Keratinocyte (primary cell): ENCODE data around the gene LFNG. TPM values are rescaled to one million over a fixed set of nuclear protein-coding genes. Genes with fewer than 3 reads are reported as not detected.

Source experiments
- DNase-seq: peaks from one replicate; pipeline ENCODE4 v3.0.0-alpha.2; 2011; ENCODE audit warnings: low read depth, missing footprints, low spot score
- FAIRE-seq: peaks from 2 replicates; lab custom pipeline; 2011; peaks lifted over from hg19 to GRCh38; lab: Jason Lieb, UNC
- H2AFZ ChIP-seq: 2 replicates; pipeline ENCODE4 v1.6.0; 2012; ENCODE audit warnings: low read length, control low read depth, inconsistent platforms; ENCODE audit not compliant: control insufficient read depth
- H3K27ac ChIP-seq: 2 replicates; pipeline ENCODE4 v1.5.1; 2011; ENCODE audit warnings: low read length; ENCODE audit not compliant: control insufficient read depth, insufficient read depth
- H3K27me3 ChIP-seq: 3 replicates; pipeline ENCODE4 v1.6.0; 2011; ENCODE audit warnings: low read length; ENCODE audit not compliant: control insufficient read depth, insufficient read depth; ENCODE audit errors: extremely low read depth
- H3K36me3 ChIP-seq, 2 experiments: 2 replicates in 1 of 2; 3 replicates in 1 of 2; pipeline ENCODE4 v1.5.1; 2011; ENCODE audit warnings: low read length in 2 of 2, mild to moderate bottlenecking in 1 of 2; ENCODE audit not compliant: control insufficient read depth in 2 of 2, insufficient read depth in 2 of 2; ENCODE audit errors: extremely low read depth in 1 of 2
- H3K4me1 ChIP-seq: 3 replicates; pipeline ENCODE4 v1.5.1; 2011; ENCODE audit warnings: low read length; ENCODE audit not compliant: control insufficient read depth, insufficient read depth; ENCODE audit errors: extremely low read depth
- H3K4me2 ChIP-seq: 3 replicates; pipeline ENCODE4 v1.6.0; 2011; ENCODE audit warnings: low read depth, low read length; ENCODE audit not compliant: control insufficient read depth, insufficient read depth; ENCODE audit errors: extremely low read depth
- H3K4me3 ChIP-seq, 3 experiments: fragments of 200-600 bp in 1 of 3; sonication (generic) in 1 of 3; 2 replicates in 2 of 3; 3 replicates in 1 of 3; pipeline ENCODE4 v1.5.1; 2011 to 2016; ENCODE audit warnings: low read length in 3 of 3, mild to moderate bottlenecking in 3 of 3, control low read depth in 2 of 3, inconsistent platforms in 1 of 3, low read depth in 1 of 3, mixed read lengths in 1 of 3, mixed run types in 1 of 3, moderate library complexity in 1 of 3; ENCODE audit not compliant: control insufficient read depth in 2 of 3, insufficient read depth in 2 of 3; ENCODE audit errors: extremely low read depth in 1 of 3
- H3K79me2 ChIP-seq: 2 replicates; pipeline ENCODE4 v1.6.0; 2012; ENCODE audit warnings: low read length; ENCODE audit not compliant: control insufficient read depth, insufficient read depth
- H3K9ac ChIP-seq: 3 replicates; pipeline ENCODE4 v1.6.0; 2011; ENCODE audit warnings: low read length; ENCODE audit not compliant: control insufficient read depth, insufficient read depth; ENCODE audit errors: extremely low read depth
- H3K9me1 ChIP-seq: 3 replicates; pipeline ENCODE4 v1.6.0; 2011; ENCODE audit warnings: low read length; ENCODE audit not compliant: control insufficient read depth, insufficient read depth; ENCODE audit errors: extremely low read depth
- H3K9me3 ChIP-seq: 2 replicates; pipeline ENCODE4 v1.5.1; 2012; ENCODE audit warnings: low read depth, low read length; ENCODE audit not compliant: control insufficient read depth
- H4K20me1 ChIP-seq: 3 replicates; pipeline ENCODE4 v1.6.0; 2011; ENCODE audit warnings: low read length; ENCODE audit not compliant: control insufficient read depth, insufficient read depth; ENCODE audit errors: extremely low read depth
- EZH2 ChIP-seq: IDR thresholded peaks from one replicate; pipeline ENCODE4 v1.6.1; 2012; ENCODE audit warnings: inconsistent platforms, mild to moderate bottlenecking, low read length, moderate library complexity
- dilution Hi-C: fragments of 300-500 bp; cut with MboI; formaldehyde crosslinking; loops from one replicate; pipeline ENCODE4 v1.7.0; 2020; ENCODE audit warnings: low sequenced_read_pairs; ENCODE audit not compliant: extremely low pct_ligation_motif_present
- polyA plus RNA-seq, 5 experiments: library from polyadenylated mRNA; depleted of rRNA in 3 of 5; stranded (reverse) in 3 of 5; stranded (forward) in 1 of 5; unstranded in 1 of 5; fragments of >200 nt; gene quantifications; 1 replicate in 1 of 5; 2 replicates in 3 of 5; 3 replicates in 1 of 5; pipeline versions ENCODE4 v1.2.1 to v1.2.3, GENCODE V29; 2011 to 2012; ENCODE audit warnings: missing spikeins in 2 of 5, low read depth in 1 of 5, low replicate concordance in 1 of 5
- TF ChIP-seq, protein P1 (sequence below), 3 experiments: IDR thresholded peaks in 1 of 3; conservative IDR thresholded peaks in 1 of 3; optimal IDR thresholded peaks in 1 of 3; 2 replicates in 2 of 3; 3 replicates in 1 of 3; pipeline versions ENCODE3 to v1.5.1; 2011; ENCODE audit warnings: low read length in 3 of 3, mild to moderate bottlenecking in 3 of 3, moderate library complexity in 2 of 3, control low read depth in 1 of 3, inconsistent platforms in 1 of 3; ENCODE audit not compliant: insufficient read depth in 2 of 3; ENCODE audit errors: extremely low read depth in 1 of 3

The LFNG gene
- polyA plus RNA-seq, 1 donor (not counting 4 experiments of a cell fraction or from before 2014, with no cell fraction given): 17.7 TPM

DNA sequence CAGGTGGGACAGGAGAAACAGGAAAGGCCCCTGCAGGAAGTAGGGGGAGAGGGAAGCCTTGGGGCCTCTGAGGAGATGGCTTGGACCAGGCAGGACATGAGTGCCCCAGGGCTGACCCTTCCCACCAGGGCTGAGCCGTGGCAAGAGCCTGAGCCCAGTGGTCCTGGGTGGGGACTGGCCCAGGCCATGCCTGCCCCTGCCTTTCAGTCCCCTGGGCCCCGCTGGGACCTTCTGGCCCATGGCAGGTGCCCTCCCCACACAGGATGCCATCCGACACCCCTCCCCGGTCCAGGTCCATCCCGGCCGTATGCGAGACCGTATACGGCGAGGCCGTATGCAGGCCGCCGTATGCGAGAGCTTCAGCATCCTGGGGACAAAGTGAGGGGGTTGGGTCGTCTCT, 45.4 kb upstream of the LFNG start:
- Histone ChIP-seq H3K79me2 (no peaks in the 10 kb centered on the region), H3K9me3 (no peaks in the 10 kb centered on the region), H3K36me3 (no peaks in the 10 kb centered on the region), H4K20me1 (no peaks in the 10 kb centered on the region), H2AFZ (no peak overlapping the region), H3K27ac (no peak overlapping the region), H3K4me2 (no peak overlapping the region), H3K27me3 (peaks cover 17% of the 10 kb centered on the region), H3K4me3 (no peak overlapping the region), H3K9me1 (no peaks in the 10 kb centered on the region), H3K4me1 (peaks cover 9% of the 10 kb centered on the region), H3K9ac (no peak overlapping the region)
- dilution Hi-C loops: no loop called here
- DNase-seq (no peak), FAIRE-seq (no peak)
- TF ChIP-seq, protein P1, sequence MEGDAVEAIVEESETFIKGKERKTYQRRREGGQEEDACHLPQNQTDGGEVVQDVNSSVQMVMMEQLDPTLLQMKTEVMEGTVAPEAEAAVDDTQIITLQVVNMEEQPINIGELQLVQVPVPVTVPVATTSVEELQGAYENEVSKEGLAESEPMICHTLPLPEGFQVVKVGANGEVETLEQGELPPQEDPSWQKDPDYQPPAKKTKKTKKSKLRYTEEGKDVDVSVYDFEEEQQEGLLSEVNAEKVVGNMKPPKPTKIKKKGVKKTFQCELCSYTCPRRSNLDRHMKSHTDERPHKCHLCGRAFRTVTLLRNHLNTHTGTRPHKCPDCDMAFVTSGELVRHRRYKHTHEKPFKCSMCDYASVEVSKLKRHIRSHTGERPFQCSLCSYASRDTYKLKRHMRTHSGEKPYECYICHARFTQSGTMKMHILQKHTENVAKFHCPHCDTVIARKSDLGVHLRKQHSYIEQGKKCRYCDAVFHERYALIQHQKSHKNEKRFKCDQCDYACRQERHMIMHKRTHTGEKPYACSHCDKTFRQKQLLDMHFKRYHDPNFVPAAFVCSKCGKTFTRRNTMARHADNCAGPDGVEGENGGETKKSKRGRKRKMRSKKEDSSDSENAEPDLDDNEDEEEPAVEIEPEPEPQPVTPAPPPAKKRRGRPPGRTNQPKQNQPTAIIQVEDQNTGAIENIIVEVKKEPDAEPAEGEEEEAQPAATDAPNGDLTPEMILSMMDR (optimal IDR thresholded peaks at IDR 0.05 in 1 of 3, IDR thresholded peaks at IDR 0.05 in 1 of 3, conservative IDR thresholded peaks at IDR 0.05 in 1 of 3; ENCODE audit: extremely low read depth in 1 of 3, insufficient read depth in 2 of 3, low read length in 3 of 3): no peak
- TF ChIP-seq EZH2: no peak

DNA sequence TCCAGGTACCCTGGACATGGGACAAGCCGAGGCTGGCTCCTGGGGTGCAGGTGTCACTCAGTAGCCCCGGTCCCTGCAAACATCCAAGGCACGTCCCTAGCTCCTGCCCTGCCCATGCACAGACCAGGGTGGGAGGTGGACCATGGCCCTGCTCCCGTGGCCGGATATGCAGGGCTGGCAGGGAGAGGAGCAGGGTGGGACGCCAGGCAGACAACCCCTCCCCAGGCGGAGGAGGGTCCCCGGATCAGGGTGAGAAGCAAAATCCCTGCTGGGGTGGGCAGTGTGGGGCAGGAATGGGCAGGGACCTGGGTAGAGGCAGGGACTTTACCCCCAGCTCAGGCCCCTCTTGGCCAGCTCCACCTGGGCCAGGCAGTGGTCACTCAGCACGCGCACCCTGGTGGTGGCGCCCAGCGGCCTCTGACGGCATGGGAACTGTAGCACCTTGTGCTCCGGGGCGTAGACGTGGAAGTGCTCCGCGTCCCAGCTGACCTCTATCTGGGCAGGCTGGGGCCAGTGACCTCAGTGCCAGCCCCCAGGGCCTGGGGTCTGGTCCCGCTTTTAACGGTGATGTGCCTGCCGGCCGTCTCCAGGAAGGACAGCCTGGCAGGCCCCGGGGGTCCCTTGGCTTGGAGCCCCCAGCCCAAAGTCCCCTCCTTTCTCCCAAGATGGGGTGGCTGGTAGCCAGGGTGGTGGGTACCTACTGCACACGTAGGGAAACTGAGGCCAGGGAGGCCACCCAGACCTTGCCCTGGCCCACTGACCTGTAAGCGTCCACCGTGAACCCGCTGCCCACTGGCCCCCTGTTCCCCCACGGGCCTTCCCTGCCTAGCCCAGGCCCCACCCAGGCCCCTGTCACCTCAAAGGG, 44.5 kb upstream of the LFNG start:
- dilution Hi-C loops: no loop called here
- FAIRE-seq (no peak), DNase-seq (no peak)
- H3K4me1 ChIP-seq: peaks cover 9% of the 10 kb centered on the region
- H2AFZ ChIP-seq: no peak overlapping the region
- no peak overlapping the region for H3K27ac ChIP-seq
- H3K4me2 ChIP-seq: no peak overlapping the region
- TF ChIP-seq, protein P1 (optimal IDR thresholded peaks at IDR 0.05 in 1 of 3, IDR thresholded peaks at IDR 0.05 in 1 of 3, conservative IDR thresholded peaks at IDR 0.05 in 1 of 3; ENCODE audit: extremely low read depth in 1 of 3, insufficient read depth in 2 of 3, low read length in 3 of 3): no peak
- TF ChIP-seq EZH2: no peak
- no peaks in the 10 kb centered on the region for H3K9me1 ChIP-seq
- no peaks in the 10 kb centered on the region for H4K20me1 ChIP-seq
- no peaks in the 10 kb centered on the region for H3K79me2 ChIP-seq
- H3K9me3 ChIP-seq: no peaks in the 10 kb centered on the region
- peaks cover 22% of the 10 kb centered on the region for H3K27me3 ChIP-seq
- H3K9ac ChIP-seq: no peak overlapping the region
- no peak overlapping the region for H3K4me3 ChIP-seq
- H3K36me3 ChIP-seq: no peaks in the 10 kb centered on the region
